HG03039 (cell line): ENCODE measurements around the gene NUB1.

ENCODE experiments used
- ATAC-seq: cut with Tn5 transposase; IDR thresholded peaks from one replicate; pipeline ENCODE4 v1.9.1; 2021; ENCODE audit warnings: mild to moderate bottlenecking, moderate library complexity; ENCODE audit not compliant: unreplicated experiment

The NUB1 gene

GRCh38 chr7:151420144-151420543, 78.5 kb downstream of the NUB1 start:
- ATAC-seq: no peak

GRCh38 chr7:151422212-151422611, 80.6 kb downstream of the NUB1 start:
- no peak for ATAC-seq

GRCh38 chr7:151423226-151423625, 81.6 kb downstream of the NUB1 start:
- ATAC-seq: no peak

- ATAC-seq: no peak
Observed at GRCh38 chr7:151423936-151424335, 82.3 kb downstream of the NUB1 start.

GRCh38 chr7:151424799-151425198, 83.2 kb downstream of the NUB1 start:
- ATAC-seq: no peak

GRCh38 chr7:151425670-151426440, 84.2 kb downstream of the NUB1 start:
- ATAC-seq: no peak

GRCh38 chr7:151426441-151426903, 84.9 kb downstream of the NUB1 start:
- no peak for ATAC-seq

GRCh38 chr7:151426904-151427704, 85.5 kb downstream of the NUB1 start:
- no peak for ATAC-seq

- no peak for ATAC-seq
Observed at GRCh38 chr7:151427705-151428377, 86.2 kb downstream of the NUB1 start.
